ENCODE measurements around the gene HS3ST4. TPM values are rescaled to one million over a fixed set of nuclear protein-coding genes. Genes with fewer than 3 reads are reported as not detected.

HS3ST4 gene
- not detected for total RNA-seq

DNA sequence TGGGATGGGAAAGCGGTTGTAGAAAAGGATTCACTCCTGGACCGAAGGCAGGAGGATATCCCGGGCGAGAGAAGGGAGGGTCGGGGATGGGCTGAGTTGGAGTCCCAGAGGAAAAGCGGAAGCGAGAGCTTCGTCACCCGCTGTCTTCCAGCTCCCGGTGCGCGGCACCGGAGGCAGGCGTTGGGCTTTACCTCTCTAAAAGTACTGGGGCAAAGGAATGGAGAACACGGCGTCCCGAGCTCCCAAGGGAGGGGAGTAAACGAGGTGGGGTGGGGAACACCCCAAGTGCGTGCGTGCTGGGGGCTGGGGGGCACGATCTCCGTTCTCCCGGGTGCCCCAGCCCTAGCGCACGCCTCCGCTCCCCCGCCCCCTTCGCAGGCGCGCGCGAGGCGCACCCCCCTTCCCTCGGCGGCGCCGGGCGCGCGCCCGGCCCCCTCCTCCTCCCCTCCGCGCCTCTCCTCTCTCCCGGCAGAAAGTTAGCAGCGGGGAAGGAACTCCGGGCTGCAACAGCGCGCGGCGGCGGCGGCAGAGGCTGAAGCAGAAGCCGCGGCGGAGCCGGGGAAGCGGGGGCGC lies at the start of gene HS3ST4:
HS3ST4 (plus strand) TSS at position 441 of the 573 bp plus-strand sequence.
- no peak for DNase-seq (ENCODE audit: low spot score)
- ATAC-seq (ENCODE audit: low FRiP score): no peak
- TF ChIP-seq, protein P1, sequence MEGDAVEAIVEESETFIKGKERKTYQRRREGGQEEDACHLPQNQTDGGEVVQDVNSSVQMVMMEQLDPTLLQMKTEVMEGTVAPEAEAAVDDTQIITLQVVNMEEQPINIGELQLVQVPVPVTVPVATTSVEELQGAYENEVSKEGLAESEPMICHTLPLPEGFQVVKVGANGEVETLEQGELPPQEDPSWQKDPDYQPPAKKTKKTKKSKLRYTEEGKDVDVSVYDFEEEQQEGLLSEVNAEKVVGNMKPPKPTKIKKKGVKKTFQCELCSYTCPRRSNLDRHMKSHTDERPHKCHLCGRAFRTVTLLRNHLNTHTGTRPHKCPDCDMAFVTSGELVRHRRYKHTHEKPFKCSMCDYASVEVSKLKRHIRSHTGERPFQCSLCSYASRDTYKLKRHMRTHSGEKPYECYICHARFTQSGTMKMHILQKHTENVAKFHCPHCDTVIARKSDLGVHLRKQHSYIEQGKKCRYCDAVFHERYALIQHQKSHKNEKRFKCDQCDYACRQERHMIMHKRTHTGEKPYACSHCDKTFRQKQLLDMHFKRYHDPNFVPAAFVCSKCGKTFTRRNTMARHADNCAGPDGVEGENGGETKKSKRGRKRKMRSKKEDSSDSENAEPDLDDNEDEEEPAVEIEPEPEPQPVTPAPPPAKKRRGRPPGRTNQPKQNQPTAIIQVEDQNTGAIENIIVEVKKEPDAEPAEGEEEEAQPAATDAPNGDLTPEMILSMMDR (IDR thresholded peaks at IDR 0.05): no peak

DNA sequence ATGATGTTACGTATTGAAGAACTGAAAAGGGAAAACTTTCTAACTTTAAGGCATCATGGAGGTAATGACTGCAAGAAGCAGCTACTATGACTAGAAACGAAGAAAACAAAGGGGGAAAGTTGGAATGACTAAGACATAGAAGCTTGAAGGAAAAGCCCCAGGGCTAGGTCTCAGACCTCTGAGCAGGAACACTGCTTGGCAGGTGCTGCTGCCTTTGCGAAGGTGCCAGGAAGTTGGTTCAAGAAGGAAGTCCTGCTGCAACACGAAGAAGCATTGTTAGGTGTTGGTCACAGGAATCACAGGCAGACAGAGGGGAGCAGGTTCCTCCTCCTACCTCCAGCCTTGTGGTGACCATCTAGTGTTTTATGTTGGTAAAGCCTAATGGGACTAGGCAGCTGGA lies 48.1 kb upstream of the HS3ST4 start:
- DNase-seq (ENCODE audit: low spot score): no peak
- TF ChIP-seq, protein P1 (IDR thresholded peaks at IDR 0.05): no peak
- no peak for ATAC-seq (ENCODE audit: low FRiP score)

DNA sequence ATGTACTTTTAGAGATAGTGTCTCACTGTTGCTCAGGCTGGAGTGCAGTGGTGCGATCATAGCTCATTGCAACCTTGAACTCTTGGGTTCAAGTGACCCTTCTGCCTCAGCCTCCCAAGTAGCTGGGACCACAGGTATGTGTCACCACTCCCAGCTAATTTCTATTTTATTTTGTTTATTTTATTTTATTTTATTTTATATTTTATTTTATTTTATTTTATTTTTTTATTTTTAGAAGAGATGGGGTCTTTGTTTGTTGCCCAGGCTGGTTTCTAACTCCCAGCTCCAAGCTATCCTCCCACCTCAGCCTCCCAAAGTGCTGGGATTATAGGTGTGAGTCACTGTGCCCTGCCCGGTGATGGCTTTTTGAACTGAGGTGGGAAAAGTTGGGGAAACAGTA lies 35.1 kb upstream of the HS3ST4 start:
- TF ChIP-seq, protein P1 (IDR thresholded peaks at IDR 0.05): no peak
- ATAC-seq (ENCODE audit: low FRiP score) (no peak), DNase-seq (ENCODE audit: low spot score) (no peak)

DNA sequence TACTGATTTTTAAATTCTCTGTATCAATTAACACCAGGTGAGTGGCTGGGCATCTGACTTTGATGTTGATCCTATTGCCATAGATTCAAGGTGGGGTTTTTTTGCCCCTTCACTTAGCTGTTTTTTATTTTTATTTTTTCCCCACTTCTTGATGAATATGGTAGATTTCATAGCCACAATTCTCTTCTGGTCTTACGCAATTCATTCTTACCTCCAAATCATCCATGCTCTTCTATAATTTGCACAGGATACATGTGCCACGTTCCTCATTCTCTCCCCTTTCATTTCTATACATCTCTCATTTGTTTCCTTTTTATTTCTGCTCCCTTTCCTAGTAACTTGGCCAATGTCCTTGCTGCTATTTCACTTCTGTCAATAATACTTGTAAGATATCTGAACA lies 14.9 kb upstream of the HS3ST4 start:
- no peak for DNase-seq (ENCODE audit: low spot score)
- ATAC-seq (ENCODE audit: low FRiP score): no peak
- TF ChIP-seq, protein P1 (IDR thresholded peaks at IDR 0.05): no peak

DNA sequence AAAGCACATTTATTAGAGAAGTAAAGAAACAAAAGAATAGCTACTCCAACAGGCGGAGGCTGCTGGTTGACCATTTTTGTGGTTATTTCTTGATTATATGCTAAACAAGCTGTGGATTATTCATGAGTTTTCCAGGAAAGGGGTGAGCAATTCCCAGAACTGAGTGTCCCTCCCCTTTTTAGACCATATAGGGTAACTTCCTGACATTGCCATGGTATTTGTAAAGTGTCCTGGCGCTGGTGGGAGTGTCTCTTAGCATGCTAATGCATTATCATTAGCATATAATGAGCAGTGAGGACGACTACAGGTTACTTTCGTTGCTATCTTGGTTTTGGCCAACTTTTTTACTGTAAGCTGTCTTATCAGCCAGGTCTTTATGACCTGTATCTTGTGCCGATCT lies 12.2 kb upstream of the HS3ST4 start:
- ATAC-seq (ENCODE audit: low FRiP score): no peak
- no peak for DNase-seq (ENCODE audit: low spot score)
- TF ChIP-seq, protein P1 (IDR thresholded peaks at IDR 0.05): no peak

DNA sequence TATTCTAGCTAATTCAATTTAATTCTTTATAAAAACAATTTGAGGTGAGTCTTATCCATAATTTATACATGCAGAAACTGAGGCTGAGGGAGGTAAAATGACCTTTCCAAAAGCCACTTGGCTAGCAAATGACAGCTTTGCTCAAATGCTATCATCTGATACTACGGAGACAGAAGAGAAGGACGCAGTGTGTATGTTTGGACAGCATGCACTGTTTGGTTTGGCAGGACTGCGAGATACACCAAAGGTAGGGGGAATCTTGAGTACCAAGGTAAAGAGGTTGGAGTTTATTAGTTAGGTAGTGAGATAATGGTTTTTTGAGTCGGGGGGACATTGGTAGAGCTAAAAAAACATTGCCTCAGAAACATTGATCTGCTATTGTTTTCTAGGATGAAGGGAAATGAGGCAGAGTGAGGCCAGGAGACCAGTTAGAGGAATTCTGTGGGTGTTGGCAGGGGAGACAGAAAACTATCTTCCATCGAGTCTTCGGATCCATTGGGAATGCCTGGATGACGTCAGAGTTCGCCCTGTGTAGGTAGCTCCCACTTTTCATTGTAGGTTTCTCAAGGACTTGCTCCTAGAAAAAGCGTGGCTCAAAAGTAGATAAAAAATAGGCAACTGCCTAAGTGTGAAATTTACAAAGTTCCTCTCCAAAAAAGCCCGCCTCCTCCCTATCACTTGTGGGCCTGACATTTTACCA lies 2.5 kb upstream of the HS3ST4 start:
- TF ChIP-seq, protein P1 (IDR thresholded peaks at IDR 0.05): no peak
- DNase-seq (ENCODE audit: low spot score): no peak
- peak; percentile 15 for ATAC-seq (ENCODE audit: low FRiP score)

DNA sequence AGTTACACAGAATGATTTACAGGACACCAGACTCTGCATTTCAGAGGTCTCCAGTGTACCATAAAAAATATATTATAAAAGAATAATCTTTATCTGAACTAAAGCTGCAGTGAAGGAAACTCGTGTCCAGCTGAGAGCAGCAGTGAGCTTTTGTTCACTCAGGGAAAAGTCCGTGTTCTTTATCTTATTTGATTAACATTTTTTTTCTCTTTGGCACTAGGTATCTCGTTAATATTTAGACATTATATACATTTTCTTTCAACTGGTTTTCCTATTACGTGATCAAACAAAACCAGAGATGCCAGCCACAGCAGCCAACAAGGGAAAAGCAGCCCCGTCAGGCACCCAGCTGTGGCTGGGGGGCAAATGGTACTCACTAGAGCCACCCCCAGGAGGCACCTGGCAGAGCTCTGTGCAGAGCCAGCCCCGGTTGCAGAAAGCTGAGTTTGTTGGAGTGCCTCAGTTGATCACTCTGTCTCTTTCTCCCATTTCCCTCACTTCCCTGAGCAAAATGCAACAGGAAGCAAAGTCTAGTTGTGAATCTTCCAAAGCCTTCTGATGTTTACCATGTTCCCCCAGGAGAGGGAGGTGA lies 1.1 kb upstream of the HS3ST4 start:
- ATAC-seq (ENCODE audit: low FRiP score) (no peak), DNase-seq (ENCODE audit: low spot score) (no peak)
- TF ChIP-seq, protein P1 (IDR thresholded peaks at IDR 0.05): no peak

All from omental fat pad (tissue), 4 donors.